Measurements from ENCODE around the gene ITM2A. TPM values are rescaled to one million over a fixed set of nuclear protein-coding genes. Genes with fewer than 3 reads are reported as not detected.
A peak's percentile ranks its signal among the peaks of the same experiment; 100 is the strongest.

The ITM2A gene
- total RNA-seq (10 to 100 TPM; 33.6 to 37.3 TPM), polyA plus RNA-seq (ENCODE audit: insufficient read length in 6 of 6) (10 to 100 TPM; 66.0 to 88.9 (median 74.5) TPM)
- long read RNA-seq, donor 1, transcript ITM2A-201 (6 exons, 1,641 nt), result major isoform, 13 of 94 reads
- long read RNA-seq, donor 1, partial matches to known transcripts, result 80 of 94 reads
- long read RNA-seq, donor 1, other reads (novel, unspliced or antisense), result 0 of 94 reads
- long read RNA-seq, donor 2, transcript ITM2A-201 (6 exons, 1,641 nt), result major isoform, 23 of 47 reads
- long read RNA-seq, donor 2, partial matches to known transcripts, result 22 of 47 reads
- long read RNA-seq, donor 2, other reads (novel, unspliced or antisense), result 0 of 47 reads
- long read RNA-seq, donor 3, transcript ITM2A-201 (6 exons, 1,641 nt), result major isoform, 16 of 32 reads
- long read RNA-seq, donor 3, partial matches to known transcripts, result 15 of 32 reads
- long read RNA-seq, donor 3, other reads (novel, unspliced or antisense), result 0 of 32 reads
- long read RNA-seq, donor 4, transcript ITM2A-201 (6 exons, 1,641 nt), result major isoform, 16 of 21 reads
- long read RNA-seq, donor 4, partial matches to known transcripts, result 1 of 21 reads
- long read RNA-seq, donor 4, other reads (novel, unspliced or antisense), result 3 of 21 reads
- long read RNA-seq, donor 5, transcript ITM2A-201 (6 exons, 1,641 nt), result major isoform, 11 of 68 reads
- long read RNA-seq, donor 5, partial matches to known transcripts, result 55 of 68 reads
- long read RNA-seq, donor 5, other reads (novel, unspliced or antisense), result 0 of 68 reads
- long read RNA-seq, donor 6, transcript ITM2A-202 (5 exons, 1,698 nt), result minor isoform, 6 of 69 reads
- long read RNA-seq, donor 6, transcript ITM2A-201 (6 exons, 1,641 nt), result major isoform, 23 of 69 reads
- long read RNA-seq, donor 6, partial matches to known transcripts, result 40 of 69 reads
- long read RNA-seq, donor 6, other reads (novel, unspliced or antisense), result 0 of 69 reads
- long read RNA-seq, donor 7, partial matches to known transcripts, result 16 of 19 reads
- long read RNA-seq, donor 7, other reads (novel, unspliced or antisense), result 0 of 19 reads
- long read RNA-seq, donor 8, transcript ITM2A-201 (6 exons, 1,641 nt), result major isoform, 17 of 53 reads
- long read RNA-seq, donor 8, partial matches to known transcripts, result 32 of 53 reads
- long read RNA-seq, donor 8, other reads (novel, unspliced or antisense), result 0 of 53 reads
- long read RNA-seq, donor 9, result 0 reads
- long read RNA-seq, donor 10, transcript ITM2A-201 (6 exons, 1,641 nt), result major isoform, 26 of 36 reads
- long read RNA-seq, donor 10, partial matches to known transcripts, result 0 of 36 reads
- long read RNA-seq, donor 10, other reads (novel, unspliced or antisense), result 7 of 36 reads
- long read RNA-seq, donor 11, transcript ITM2A-202 (5 exons, 1,698 nt), result minor isoform, 6 of 189 reads
- long read RNA-seq, donor 11, transcript ITM2A-201 (6 exons, 1,641 nt), result major isoform, 57 of 189 reads
- long read RNA-seq, donor 11, partial matches to known transcripts, result 125 of 189 reads
- long read RNA-seq, donor 11, other reads (novel, unspliced or antisense), result 0 of 189 reads
- long read RNA-seq, donor 12, transcript ITM2A-202 (5 exons, 1,698 nt), result minor isoform, 6 of 31 reads
- long read RNA-seq, donor 12, transcript ITM2A-201 (6 exons, 1,641 nt), result major isoform, 8 of 31 reads
- long read RNA-seq, donor 12, partial matches to known transcripts, result 17 of 31 reads
- long read RNA-seq, donor 12, other reads (novel, unspliced or antisense), result 0 of 31 reads

GRCh38 chrX:79366873-79367749, at the start of gene ITM2A:
Gene ITM2A, minus strand, starts transcription at chrX:79367334. Its CDS starts 119 bp downstream, at chrX:79367215.
- peak; percentile 56 for ATAC-seq
- TF ChIP-seq, protein P1, sequence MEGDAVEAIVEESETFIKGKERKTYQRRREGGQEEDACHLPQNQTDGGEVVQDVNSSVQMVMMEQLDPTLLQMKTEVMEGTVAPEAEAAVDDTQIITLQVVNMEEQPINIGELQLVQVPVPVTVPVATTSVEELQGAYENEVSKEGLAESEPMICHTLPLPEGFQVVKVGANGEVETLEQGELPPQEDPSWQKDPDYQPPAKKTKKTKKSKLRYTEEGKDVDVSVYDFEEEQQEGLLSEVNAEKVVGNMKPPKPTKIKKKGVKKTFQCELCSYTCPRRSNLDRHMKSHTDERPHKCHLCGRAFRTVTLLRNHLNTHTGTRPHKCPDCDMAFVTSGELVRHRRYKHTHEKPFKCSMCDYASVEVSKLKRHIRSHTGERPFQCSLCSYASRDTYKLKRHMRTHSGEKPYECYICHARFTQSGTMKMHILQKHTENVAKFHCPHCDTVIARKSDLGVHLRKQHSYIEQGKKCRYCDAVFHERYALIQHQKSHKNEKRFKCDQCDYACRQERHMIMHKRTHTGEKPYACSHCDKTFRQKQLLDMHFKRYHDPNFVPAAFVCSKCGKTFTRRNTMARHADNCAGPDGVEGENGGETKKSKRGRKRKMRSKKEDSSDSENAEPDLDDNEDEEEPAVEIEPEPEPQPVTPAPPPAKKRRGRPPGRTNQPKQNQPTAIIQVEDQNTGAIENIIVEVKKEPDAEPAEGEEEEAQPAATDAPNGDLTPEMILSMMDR (IDR thresholded peaks at IDR 0.05), result no peak
- peak within 1 kb of the TSS; percentile 10 to 57 for H3K27ac ChIP-seq
- H3K4me3 ChIP-seq, result peak within 1 kb of the TSS in 1 of 2 donors; percentile 34
- H3K9me3 ChIP-seq, result no peaks in the 10 kb centered on the region
- DNase-seq, result peak in 3 of 4 donors; percentile 9 to 53 (median 34)
- intact Hi-C loops (cut with DNase I), result no loop called here
- H3K27me3 ChIP-seq, result peaks cover 0 to 5% of the 10 kb centered on the region in 2 donors
- no peaks in the 10 kb centered on the region for H3K4me1 ChIP-seq
- H3K36me3 ChIP-seq, result no peaks in the 10 kb centered on the region

DNA sequence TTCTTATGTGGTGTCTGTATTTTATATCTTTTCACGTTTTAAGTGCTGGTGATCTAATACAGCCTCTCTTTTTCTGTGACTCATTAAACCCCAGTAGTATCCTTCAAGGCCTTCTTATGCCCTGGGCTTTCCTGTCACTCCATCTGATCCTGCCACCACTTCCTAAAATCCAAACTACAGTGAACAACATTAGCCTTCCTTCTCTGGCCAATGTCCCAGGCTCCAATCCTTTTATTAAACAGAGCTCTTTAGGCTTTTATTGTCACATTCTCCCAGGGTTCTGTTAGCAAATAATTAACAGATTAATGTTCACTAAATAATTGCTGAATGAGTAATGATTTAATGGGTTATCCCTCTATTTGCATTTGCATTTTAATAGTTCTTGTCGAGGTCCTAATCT, 47.9 kb upstream of the ITM2A start:
- TF ChIP-seq, protein P1 (IDR thresholded peaks at IDR 0.05), result no peak
- H3K36me3 ChIP-seq, result no peaks in the 10 kb centered on the region
- H3K4me1 ChIP-seq, result no peaks in the 10 kb centered on the region
- H3K27ac ChIP-seq, result no peak overlapping the region
- DNase-seq, result no peak
- ATAC-seq, result no peak
- no peaks in the 10 kb centered on the region for H3K9me3 ChIP-seq
- intact Hi-C loops (cut with DNase I), result no loop called here
- H3K27me3 ChIP-seq, result no peaks in the 10 kb centered on the region
- H3K4me3 ChIP-seq, result no peak overlapping the region

DNA sequence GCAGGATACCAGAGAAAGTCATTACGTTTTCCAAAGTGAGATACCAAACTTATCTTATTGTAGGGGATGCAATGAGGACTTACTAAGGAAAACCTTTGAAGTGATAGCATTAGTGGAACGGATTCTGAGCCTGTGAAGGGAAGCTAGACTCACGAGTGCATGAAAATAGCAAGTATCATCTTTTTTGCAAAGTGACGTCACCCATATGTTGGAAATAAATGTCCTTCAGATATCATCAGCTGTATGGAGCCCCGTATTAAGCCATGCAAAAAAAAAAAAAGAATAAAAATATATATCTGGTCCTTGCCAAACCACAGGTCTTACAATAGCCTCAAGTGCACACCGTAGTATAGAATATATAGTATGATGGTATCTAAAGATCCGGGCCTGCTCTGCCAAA, 46.8 kb upstream of the ITM2A start:
- Histone ChIP-seq H3K27me3 (no peaks in the 10 kb centered on the region), H3K4me1 (no peaks in the 10 kb centered on the region), H3K27ac (no peak overlapping the region), H3K9me3 (no peaks in the 10 kb centered on the region), H3K36me3 (no peaks in the 10 kb centered on the region), H3K4me3 (no peak overlapping the region)
- ATAC-seq (no peak), DNase-seq (no peak)
- intact Hi-C loops (cut with DNase I), result no loop called here
- TF ChIP-seq, protein P1 (IDR thresholded peaks at IDR 0.05), result no peak

GRCh38 chrX:79412972-79413371, 45.8 kb upstream of the ITM2A start:
- Histone ChIP-seq H3K4me1 (no peaks in the 10 kb centered on the region), H3K27me3 (no peaks in the 10 kb centered on the region), H3K9me3 (no peaks in the 10 kb centered on the region), H3K27ac (no peak overlapping the region), H3K4me3 (no peak overlapping the region), H3K36me3 (no peaks in the 10 kb centered on the region)
- TF ChIP-seq, protein P1 (IDR thresholded peaks at IDR 0.05), result peak in 1 of 2 donors; percentile 32
- ATAC-seq, result no peak
- peak in 1 of 4 donors; percentile 1 for DNase-seq
- intact Hi-C loops (cut with DNase I), result no loop called here

All from left lung (tissue), 14 donors.